Measurements from ENCODE around the gene CRYBA2. TPM values are rescaled to one million over a fixed set of nuclear protein-coding genes. Genes with fewer than 3 reads are reported as not detected.

CRYBA2 gene
- total and polyA plus RNA-seq, 2 of the 8 experiments (the other 6 are each of a cell fraction or from before 2014, with no cell fraction given): not detected

GRCh38 chr2:218944759-218945404, 48.3 kb downstream of the CRYBA2 start (continued):
- TF ChIP-seq NANOG (IDR thresholded peaks at IDR 0.05; ENCODE audit: insufficient read depth, low read depth, low read length, poor library complexity, severe bottlenecking) (no peak), POLR2AphosphoS5 (IDR thresholded peaks at IDR 0.05; ENCODE audit: low read depth, low read length) (no peak), RXRA (IDR thresholded peaks at IDR 0.05; ENCODE audit: insufficient read depth, low read depth, low read length) (no peak), GTF2F1 (IDR thresholded peaks at IDR 0.05; ENCODE audit: borderline replicate concordance, low read depth, low read length) (no peak), CTBP2 (IDR thresholded peaks at IDR 0.05; ENCODE audit: borderline replicate concordance, insufficient read depth, insufficient read length, low read length) (no peak), USF2 (IDR thresholded peaks at IDR 0.05; ENCODE audit: low read length) (no peak), TAF1 (IDR thresholded peaks at IDR 0.05; ENCODE audit: low read depth, low read length) (no peak), CHD7 (IDR thresholded peaks at IDR 0.05; ENCODE audit: insufficient replicate concordance, low read length) (no peak), PHF8 (conservative IDR thresholded peaks at IDR 0.05; ENCODE audit: low read depth, low read length) (no peak)
